AG04449 (cell line): Measurements from ENCODE around the gene ARL10.

ENCODE experiments used
- CTCF ChIA-PET: fragments of 350-600 bp; formaldehyde crosslinking; extraction: SDS; loops from one replicate; lab custom pipeline; 2021; ENCODE audit warnings: antibody characterized with exemption; lab: Yijun Ruan, JAX
- POLR2A ChIA-PET: fragments of 400-600, 350-600 bp; formaldehyde crosslinking; extraction: SDS; loops from one replicate; lab custom pipeline; 2020; ENCODE audit warnings: antibody characterized with exemption, inconsistent platforms; lab: Yijun Ruan, JAX
- DNase-seq: peaks from one replicate; pipeline ENCODE4 v3.0.0-alpha.2; 2010; ENCODE audit warnings: low read depth, low spot score
- H3K4me3 ChIP-seq: 2 replicates; pipeline ENCODE4 v1.5.1; 2011; ENCODE audit warnings: low read depth, mild to moderate bottlenecking, control low read depth, low read length
- CTCF ChIP-seq: IDR thresholded peaks from one replicate; pipeline ENCODE4 v1.5.1; 2011; ENCODE audit warnings: mild to moderate bottlenecking, moderate library complexity, low read length, control low read depth, inconsistent platforms; ENCODE audit not compliant: insufficient read depth; ENCODE audit errors: missing control alignments

The ARL10 gene

GRCh38 chr5:176415240-176415951 lies 50.1 kb downstream of the ARL10 start:
- no peak for TF ChIP-seq CTCF
- no peak for DNase-seq
- H3K4me3 ChIP-seq, result peak overlapping the region; percentile 72
- ChIA-PET POLR2A (interaction anchor here (0.6 to 1.9 kb wide), 3 partner anchors 13 to 122 kb away, joined by 5 to 11 read pairs (median 6); partner anchors contain the start of genes FAF2 and RNF44), CTCF (interaction anchor here (0.9 to 6.1 kb wide), 13 partner anchors 9 to 685 kb away, joined by 3 to 66 read pairs (median 7); partner anchors contain the start of genes FAF2, HIGD2A and NOP16)

GRCh38 chr5:176415952-176416924 lies 51.0 kb downstream of the ARL10 start, which contains the start of gene CLTB:
CLTB (minus strand) TSS chr5:176416539; CDS start chr5:176416363, 176 bp downstream.
- DNase-seq, result no peak
- peak within 1 kb of the TSS; percentile 72 for H3K4me3 ChIP-seq
- CTCF ChIA-PET, result interaction anchor here (0.7 to 6.1 kb wide), 27 partner anchors 10 to 695 kb away, joined by 3 to 66 read pairs (median 5); partner anchors contain the start of genes FAF2, HIGD2A, NOP16 and RNF44
- peak; percentile 73 for TF ChIP-seq CTCF
- POLR2A ChIA-PET, result interaction anchor here (0.6 to 1.9 kb wide), 3 partner anchors 12 to 121 kb away, joined by 5 to 11 read pairs (median 6); partner anchors contain the start of genes FAF2 and RNF44

GRCh38 chr5:176416965-176417364 lies 51.7 kb downstream of the ARL10 start:
- CTCF ChIA-PET, result interaction anchor here (0.7 to 6.1 kb wide), 23 partner anchors 9 to 694 kb away, joined by 3 to 66 read pairs (median 6); partner anchors contain the start of genes FAF2, HIGD2A, NOP16 and RNF44

GRCh38 chr5:176418251-176418650 lies 53.0 kb downstream of the ARL10 start:
- H3K4me3 ChIP-seq, result no peak overlapping the region
- no peak for TF ChIP-seq CTCF
- ChIA-PET POLR2A (no interaction called here), CTCF (interaction anchor here (0.8 to 6.1 kb wide), 12 partner anchors 11 to 242 kb away, joined by 3 to 66 read pairs (median 4); partner anchors contain the start of genes FAF2, RNF44 and TSPAN17)
- no peak for DNase-seq

More at GRCh38 chr5:176416965-176417364, 51.7 kb downstream of the ARL10 start:
- TF ChIP-seq CTCF, result no peak
- POLR2A ChIA-PET, result interaction anchor here (1.6 to 1.9 kb wide), 2 partner anchors 31 to 121 kb away, joined by 6 to 11 read pairs; partner anchors contain the start of genes FAF2 and RNF44
- DNase-seq, result no peak
- peak overlapping the region; percentile 51; the same call in 1 of the 2 replicates for H3K4me3 ChIP-seq

- ChIA-PET CTCF (no interaction called here), POLR2A (no interaction called here)
- H3K4me3 ChIP-seq, result no peak overlapping the region
- no peak for DNase-seq
- no peak for TF ChIP-seq CTCF
Measured at GRCh38 chr5:176420086-176420485, 54.8 kb downstream of the ARL10 start.
